C1 segment of cervical spinal cord (tissue), 14 donors: ENCODE results near the gene NFIB.
A peak's percentile ranks its signal among the peaks of the same experiment; 100 is the strongest.

Source experiments
- DNase-seq, 14 donors: peaks; one replicate each; lab custom pipeline; 2025; lab: John Stamatoyannopoulos, UW

The NFIB gene

GRCh38 chr9:14190240-14190639, 123.7 kb downstream of the NFIB start:
- DNase-seq = no peak

GRCh38 chr9:14189578-14189977, 124.4 kb downstream of the NFIB start:
- DNase-seq = no peak

- no peak for DNase-seq
Observed at GRCh38 chr9:14189146-14189545, 124.8 kb downstream of the NFIB start.

GRCh38 chr9:14188538-14188937, 125.4 kb downstream of the NFIB start:
- DNase-seq = no peak

GRCh38 chr9:14188011-14188410, 125.9 kb downstream of the NFIB start:
- DNase-seq = no peak

DNA sequence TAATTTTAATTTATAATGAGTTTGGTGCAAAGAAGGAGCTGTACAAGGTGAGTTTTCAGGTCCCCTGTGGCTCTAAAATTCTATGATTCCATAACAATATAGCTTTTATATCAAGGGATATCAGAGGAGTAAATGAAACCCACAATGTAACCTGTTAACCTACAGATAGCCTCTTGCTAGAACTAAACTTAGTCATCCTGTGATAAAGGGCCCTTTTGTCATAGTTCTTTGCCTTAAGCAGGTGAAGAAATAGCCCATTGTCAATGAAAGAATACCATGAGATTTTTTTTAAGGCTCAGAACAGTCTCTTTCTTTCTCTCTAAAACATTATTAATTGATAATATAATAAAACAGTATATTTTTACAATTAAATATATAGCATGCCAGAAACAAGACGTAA, 127.8 kb downstream of the NFIB start:
- DNase-seq = no peak

- DNase-seq = no peak
Observed at GRCh38 chr9:14185016-14185415, 128.9 kb downstream of the NFIB start.

DNA sequence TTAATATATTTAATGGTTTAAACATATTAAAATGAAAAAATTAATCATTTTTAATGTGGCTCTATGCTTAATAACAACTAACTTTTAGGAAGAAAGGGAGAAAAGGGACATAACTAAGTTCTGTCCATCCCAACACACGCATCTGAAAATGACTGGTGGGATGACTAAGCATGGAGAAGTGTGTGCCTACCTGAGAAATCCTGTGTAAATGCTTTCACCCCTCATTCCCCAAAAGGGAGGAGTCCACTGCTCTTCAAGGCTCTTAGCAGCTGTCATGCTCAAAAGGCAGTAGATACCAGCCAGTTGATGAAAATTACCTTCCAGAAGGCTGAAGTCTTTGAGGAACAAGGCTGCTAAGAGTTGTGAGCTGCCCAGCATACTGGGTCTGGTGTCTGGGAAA, 130.9 kb downstream of the NFIB start:
- DNase-seq = no peak

DNA sequence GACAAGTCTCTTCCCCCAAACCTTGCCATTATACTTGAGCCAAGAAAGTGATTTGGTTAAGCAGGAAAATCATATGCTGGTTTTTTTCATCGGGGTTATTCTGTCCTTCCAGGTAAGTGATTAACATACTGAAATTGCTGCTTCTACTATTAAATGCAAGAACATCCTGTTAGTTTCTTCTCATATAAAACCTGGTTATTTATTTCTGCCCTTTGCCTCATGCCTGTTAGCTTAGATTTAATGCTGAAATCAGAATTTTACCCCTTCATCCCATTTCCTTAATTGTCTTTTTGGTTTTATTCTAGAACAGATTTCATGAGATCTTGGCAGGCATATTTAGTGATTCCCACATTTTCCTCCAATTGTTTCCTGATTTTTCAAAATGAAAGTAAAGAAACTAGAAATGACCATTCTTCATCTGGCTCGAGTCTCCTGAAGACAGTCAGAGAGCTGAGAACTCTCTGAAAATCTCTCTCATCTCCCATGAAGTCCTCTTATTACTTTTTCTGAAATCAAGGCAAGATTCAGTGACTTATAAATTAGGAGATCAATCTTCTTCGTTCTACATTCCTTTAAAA, 132.9 kb downstream of the NFIB start:
- DNase-seq = no peak

GRCh38 chr9:14180093-14180959, 133.6 kb downstream of the NFIB start:
- peak in 4 of 14 donors; percentile 3 to 69 (median 14) for DNase-seq

GRCh38 chr9:14179449-14179848, 134.5 kb downstream of the NFIB start:
- no peak for DNase-seq

DNA sequence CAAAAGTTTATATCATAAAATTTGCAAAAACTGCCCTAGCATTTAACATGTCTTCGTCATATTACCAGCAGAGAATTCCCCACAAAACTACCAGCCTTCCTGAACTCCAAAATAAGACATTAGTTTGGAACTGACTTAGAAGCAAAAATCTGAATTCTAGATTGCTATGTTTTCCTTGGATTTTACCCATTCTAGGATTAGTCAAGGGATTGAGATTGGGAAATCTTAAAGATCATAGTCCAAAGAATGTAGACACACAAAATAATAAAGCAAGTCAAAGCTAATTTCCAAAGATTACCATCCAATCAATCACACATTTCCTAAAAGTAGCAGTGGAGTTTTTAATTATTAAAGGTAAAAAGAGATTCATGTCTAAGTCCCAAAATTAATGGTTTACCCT, 138.2 kb downstream of the NFIB start:
- DNase-seq = no peak

DNA sequence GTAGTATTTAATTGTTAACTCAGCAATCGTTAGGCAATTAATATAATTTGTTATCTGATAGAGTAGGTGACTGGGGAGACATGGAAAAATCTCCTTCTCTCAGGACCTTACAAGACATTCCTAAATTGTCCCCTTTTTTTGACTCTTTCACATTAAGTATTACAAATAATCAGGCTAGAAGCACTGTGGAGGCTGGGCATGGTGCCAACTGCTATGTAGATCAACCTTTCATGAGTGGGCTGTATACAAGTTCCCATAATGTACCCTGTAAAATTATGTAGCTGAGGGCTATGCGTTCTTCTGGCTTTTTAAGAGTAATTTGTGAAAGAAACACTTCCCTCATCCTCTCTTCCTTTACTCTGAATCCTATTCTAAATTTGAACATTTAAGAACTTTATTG, 140.2 kb downstream of the NFIB start:
- no peak for DNase-seq

DNA sequence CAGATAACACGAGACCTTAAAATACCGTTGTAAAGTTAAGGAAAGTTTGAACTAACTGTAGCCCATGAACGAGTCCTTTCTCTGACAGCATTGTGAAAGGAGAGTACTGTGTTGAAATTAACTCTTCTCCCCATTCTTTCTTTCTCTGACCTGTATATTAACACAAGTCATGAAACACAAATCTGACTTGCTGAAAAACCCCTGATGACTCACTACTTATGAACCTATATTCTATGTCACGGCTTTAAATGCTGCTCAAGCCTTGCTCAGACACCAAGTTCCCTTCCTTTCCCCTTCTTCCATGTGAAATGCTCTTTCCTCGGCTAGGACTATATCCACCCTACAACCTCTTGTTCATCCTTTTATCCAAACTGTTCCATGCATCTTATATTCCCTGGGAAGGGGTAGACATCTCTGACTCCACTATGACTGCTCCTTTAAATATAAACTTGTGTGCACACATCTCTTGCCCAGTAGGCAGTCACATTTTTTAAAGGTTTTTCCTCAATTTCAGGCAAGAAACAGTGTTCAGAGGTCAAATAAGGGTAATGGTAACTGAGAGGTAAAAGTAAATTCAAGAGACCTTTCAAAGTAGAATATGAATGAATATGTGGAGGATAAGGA, 142.9 kb downstream of the NFIB start:
- DNase-seq = no peak

DNA sequence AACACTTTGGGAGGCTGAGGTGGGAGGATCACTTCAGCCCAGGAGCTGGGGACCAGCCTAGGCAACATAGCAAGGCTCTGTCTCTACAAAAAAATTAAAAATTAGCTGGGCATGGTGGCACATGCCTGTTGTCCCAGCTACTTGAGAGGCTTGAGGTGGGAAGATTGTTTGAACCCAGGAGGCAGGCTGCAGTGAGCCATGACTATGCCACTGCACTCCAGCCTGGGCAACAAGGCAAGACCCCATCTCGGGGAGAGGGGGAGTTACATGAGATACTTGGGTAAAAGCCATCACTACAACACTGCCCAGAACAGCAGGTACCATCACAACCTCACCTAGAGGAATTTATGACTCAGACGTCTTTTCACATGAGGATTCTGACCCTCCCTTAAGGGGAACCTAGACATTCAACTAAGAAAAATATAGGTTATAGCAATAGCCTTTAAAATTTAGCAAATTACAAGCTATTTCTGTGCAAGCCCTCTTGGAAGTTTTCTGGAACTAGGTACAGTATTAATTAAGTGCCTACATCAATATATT, 143.5 kb downstream of the NFIB start:
- no peak for DNase-seq

GRCh38 chr9:14168381-14168780, 145.6 kb downstream of the NFIB start:
- no peak for DNase-seq

GRCh38 chr9:14165376-14166035, 148.4 kb downstream of the NFIB start:
- DNase-seq = no peak

- no peak for DNase-seq
Observed at GRCh38 chr9:14164908-14165307, 149.0 kb downstream of the NFIB start.

DNA sequence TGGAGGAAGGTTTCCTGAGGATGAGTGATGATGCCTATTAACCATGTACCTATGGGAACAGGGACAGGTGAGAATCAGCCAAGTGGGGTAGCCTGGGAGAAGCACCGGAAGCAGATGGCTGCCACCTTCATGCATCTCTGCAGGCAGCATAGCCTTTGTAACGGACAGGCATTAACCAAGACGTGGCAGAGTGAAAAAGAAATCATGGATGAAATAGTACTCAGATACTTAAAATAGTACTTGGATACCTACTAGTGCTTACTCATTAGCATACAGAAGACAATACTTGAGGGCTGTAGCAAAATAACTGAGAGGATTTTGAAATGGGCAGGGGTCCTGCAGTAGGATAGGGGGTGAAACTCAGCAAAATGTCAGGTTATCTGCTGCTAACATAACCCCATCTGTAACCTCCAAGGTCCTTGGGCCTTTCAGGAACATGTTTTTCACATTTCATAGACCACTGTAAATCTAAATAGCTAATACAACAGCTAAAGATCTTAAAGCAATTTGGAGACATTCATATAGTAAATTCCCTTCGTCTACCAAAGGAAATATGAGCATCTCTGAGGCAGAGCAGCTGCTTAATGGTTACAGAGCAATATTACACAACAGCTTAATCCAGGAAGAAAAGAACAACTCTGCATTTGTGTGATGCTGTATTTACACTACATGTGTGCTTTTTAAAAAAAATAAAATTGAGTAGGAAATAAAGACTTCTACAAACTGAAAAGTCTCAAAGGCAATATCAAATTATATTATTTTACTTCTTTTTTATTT, 154.3 kb downstream of the NFIB start:
- DNase-seq = peak in 1 of 14 donors; percentile 10

DNA sequence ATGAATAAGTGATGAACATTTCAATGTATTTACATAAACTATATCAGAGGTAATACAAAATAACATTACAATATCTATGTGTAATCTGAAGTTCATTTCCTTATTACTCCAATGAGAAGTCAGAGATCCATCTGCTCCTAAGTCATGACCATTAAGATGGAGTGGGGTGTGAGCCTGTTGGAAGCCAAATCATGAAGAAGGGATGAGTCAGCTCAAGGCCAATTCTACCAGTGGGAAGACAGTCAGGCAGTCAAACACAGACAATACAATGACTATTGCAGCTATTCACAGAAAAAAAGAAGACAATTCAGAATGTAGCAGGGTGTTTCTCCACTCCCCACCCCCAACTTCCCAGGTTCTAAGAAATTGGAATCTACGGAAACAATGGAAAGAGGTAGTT, 155.0 kb downstream of the NFIB start:
- DNase-seq = peak in 1 of 14 donors; percentile 7

DNA sequence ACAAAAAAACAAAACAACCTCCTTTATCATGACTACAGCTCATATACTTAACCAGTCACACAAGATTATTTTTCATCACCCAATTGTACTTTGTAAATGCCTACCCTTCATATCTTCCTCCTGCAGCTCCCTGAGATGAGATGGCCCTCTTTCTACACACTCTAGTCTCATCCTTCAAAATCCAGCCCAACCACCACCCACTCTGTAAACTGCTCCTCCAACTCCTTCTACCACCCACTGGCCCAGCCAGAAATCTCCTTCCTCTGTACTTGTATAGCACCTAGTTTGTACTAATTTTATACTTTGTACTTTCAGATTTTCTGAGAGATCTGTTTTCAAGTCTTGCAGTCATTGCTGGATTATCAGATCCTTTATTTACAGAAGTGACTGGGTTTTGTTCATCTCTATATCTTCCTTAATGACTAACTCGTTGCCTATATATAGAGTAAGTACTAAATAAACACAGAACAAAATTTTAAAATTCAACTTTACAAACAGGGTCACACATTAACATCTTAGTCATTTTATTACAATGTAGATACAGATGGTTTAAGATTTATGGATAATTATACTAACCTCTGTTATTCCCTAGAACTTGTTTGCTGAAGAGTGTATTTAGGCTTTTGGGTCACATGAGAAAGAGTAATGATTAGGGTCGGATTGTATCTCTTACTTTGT, 155.7 kb downstream of the NFIB start:
- no peak for DNase-seq
